GM12892 (cell line): ENCODE measurements around the gene HERPUD1.

Experiments
- POLR2A ChIP-seq: IDR thresholded peaks from 2 replicates; pipeline ENCODE4 v1.6.1; 2011; ENCODE audit warnings: low read depth, low read length, control low read depth
- TAF1 ChIP-seq: IDR thresholded peaks from 2 replicates; pipeline ENCODE4 v1.6.1; 2011; ENCODE audit warnings: low read depth, mild to moderate bottlenecking, control low read depth, low read length, borderline replicate concordance

DNA sequence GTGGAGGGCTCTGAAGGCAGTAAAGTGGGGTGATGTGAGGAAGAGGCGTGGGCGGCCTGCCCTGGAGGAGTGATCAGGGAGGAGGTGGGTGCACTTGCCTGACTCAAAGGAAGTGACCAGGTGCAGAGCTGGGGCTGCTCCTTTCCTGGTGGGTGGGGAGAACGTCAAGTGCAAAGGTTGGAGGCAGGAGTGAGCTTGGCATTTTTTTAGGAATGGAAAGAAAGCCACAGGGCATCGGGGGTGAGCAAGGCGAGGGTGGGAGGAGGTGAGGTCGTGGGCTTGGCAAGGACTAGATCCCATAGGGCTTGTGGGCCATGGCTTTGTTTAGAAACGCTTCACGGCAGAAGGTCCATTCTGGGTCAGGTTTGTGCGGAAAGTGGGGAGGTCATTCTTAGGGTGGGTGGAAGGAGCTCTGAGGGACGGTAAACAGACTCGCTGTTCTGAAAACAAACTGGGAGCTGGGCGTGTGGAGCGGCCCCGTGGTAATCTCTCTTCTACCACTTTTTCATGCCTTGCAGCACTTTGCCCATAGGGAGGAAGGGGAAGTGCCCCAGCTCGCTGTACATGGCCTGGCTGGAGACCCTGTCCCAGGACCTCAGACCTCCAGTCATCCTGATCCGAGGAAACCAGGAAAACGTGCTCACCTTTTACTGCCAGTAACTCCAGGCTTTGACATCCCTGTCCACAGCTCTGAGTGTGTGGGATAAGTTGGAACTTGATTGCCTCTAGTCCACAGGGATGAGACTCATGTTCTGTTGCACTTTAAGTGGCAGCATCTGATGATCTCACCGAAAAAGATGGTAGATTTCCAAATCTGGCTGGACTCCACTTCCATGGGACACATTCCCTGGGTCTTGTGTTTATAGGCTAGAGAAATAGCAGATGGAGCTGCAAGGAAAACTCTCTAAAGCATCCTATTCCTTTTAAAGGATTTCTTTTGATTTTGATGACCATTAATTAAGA is 18.9 kb upstream of the HERPUD1 start:
- no peak for TF ChIP-seq POLR2A
- TF ChIP-seq TAF1: no peak
